Sigmoid colon (tissue), 4 donors: ENCODE data around the gene DYNC1I1.

Experiments used
- CTCF ChIP-seq, 4 experiments: fragments of 450-650 bp in 3 of 4; fragments of 200-600 bp in 1 of 4; IDR thresholded peaks; one replicate each; pipeline ENCODE4 v1.5.1; 2016 to 2019; ENCODE audit warnings: antibody characterized with exemption in 4 of 4, mild to moderate bottlenecking in 3 of 4, moderate library complexity in 2 of 4
- EP300 ChIP-seq, 4 donors: sonication (generic); formaldehyde crosslinking; IDR thresholded peaks; one replicate each; pipeline ENCODE4 v1.6.1; 2017; ENCODE audit warnings: antibody characterized with exemption in 4 of 4
- POLR2AphosphoS5 ChIP-seq, 4 donors: sonication (generic); formaldehyde crosslinking; IDR thresholded peaks; one replicate each; pipeline ENCODE4 v1.6.1; 2017; ENCODE audit warnings: antibody characterized with exemption in 4 of 4

GRCh38 chr7:95808396-95808795, 36.0 kb downstream of the DYNC1I1 start:
- no peak for TF ChIP-seq CTCF (IDR thresholded peaks at IDR 0.05)
- TF ChIP-seq EP300 (IDR thresholded peaks at IDR 0.05) = no peak
- TF ChIP-seq POLR2AphosphoS5 (IDR thresholded peaks at IDR 0.05) = no peak
